SK-N-SH treated with all-trans-retinoic acid at 6 μM for 48 hours (cell line): Measurements from ENCODE around the gene MDC1.

Experiments used
- ATAC-seq: fragments of 200-7000 bp; cut with Tn5 transposase; 3 replicates; pipeline ENCODE4 v1.9.1; 2020; ENCODE audit warnings: mild to moderate bottlenecking, moderate library complexity
- ARNTL ChIP-seq: fragments of 450-650 bp; formaldehyde crosslinking; IDR thresholded peaks from 2 replicates; pipeline ENCODE4 v1.5.0; 2020; ENCODE audit warnings: low read depth, mild to moderate bottlenecking, moderate library complexity, borderline replicate concordance
- BACH2 ChIP-seq: fragments of 250-450 bp; sonication (Bioruptor Pico); IDR thresholded peaks from 2 replicates; pipeline ENCODE4 v1.9.0; 2021; ENCODE audit warnings: mild to moderate bottlenecking, borderline replicate concordance
- CREB5 ChIP-seq: fragments of 250-450 bp; sonication (Bioruptor Pico); IDR thresholded peaks from 2 replicates; pipeline ENCODE4 v1.5.1; 2020; ENCODE audit warnings: low read depth, mild to moderate bottlenecking, moderate library complexity
- CSRNP3 ChIP-seq: fragments of 250-450 bp; sonication (Bioruptor Pico); IDR thresholded peaks from 2 replicates; pipeline ENCODE4 v1.5.1; 2021; ENCODE audit warnings: mild to moderate bottlenecking, moderate library complexity
- GLIS3 ChIP-seq: fragments of 250-450 bp; sonication (Bioruptor Pico); IDR thresholded peaks from 2 replicates; pipeline ENCODE4 v1.5.0; 2020; ENCODE audit warnings: mild to moderate bottlenecking, moderate library complexity
- ISL1 ChIP-seq: fragments of 250-450 bp; sonication (Bioruptor Pico); IDR thresholded peaks from 2 replicates; pipeline ENCODE4 v2.1.2; 2022; ENCODE audit warnings: mild to moderate bottlenecking, moderate library complexity
- PATZ1 ChIP-seq: fragments of 250-450 bp; sonication (Bioruptor Pico); IDR thresholded peaks from 2 replicates; pipeline ENCODE4 v1.8.0; 2020; ENCODE audit warnings: mild to moderate bottlenecking, moderate library complexity, borderline replicate concordance
- POU6F1 ChIP-seq: fragments of 250-450 bp; sonication (Bioruptor Pico); IDR thresholded peaks from 2 replicates; pipeline ENCODE4 v1.8.0; 2021; ENCODE audit warnings: low read depth, mild to moderate bottlenecking, moderate library complexity, borderline replicate concordance
- PPARA ChIP-seq: fragments of 250-450 bp; sonication (Bioruptor Pico); IDR thresholded peaks from 2 replicates; pipeline ENCODE4 v1.5.0; 2020; ENCODE audit warnings: mild to moderate bottlenecking, borderline replicate concordance
- RARB ChIP-seq: fragments of 250-450 bp; sonication (Bioruptor Pico); IDR thresholded peaks from 2 replicates; pipeline ENCODE4 v1.8.0; 2021; ENCODE audit warnings: mild to moderate bottlenecking, moderate library complexity
- SNAI2 ChIP-seq: fragments of 250-450 bp; sonication (Bioruptor Pico); IDR thresholded peaks from 2 replicates; pipeline ENCODE4 v1.5.0; 2020; ENCODE audit warnings: mild to moderate bottlenecking, moderate library complexity
- TCF4 ChIP-seq: fragments of 250-450 bp; sonication (Bioruptor Pico); IDR thresholded peaks from 2 replicates; pipeline ENCODE4 v1.8.0; 2021; ENCODE audit warnings: mild to moderate bottlenecking, moderate library complexity, borderline replicate concordance
- TOX ChIP-seq: fragments of 250-450 bp; sonication (Bioruptor Pico); IDR thresholded peaks from 2 replicates; pipeline ENCODE4 v1.8.0; 2021; ENCODE audit warnings: mild to moderate bottlenecking, moderate library complexity, borderline replicate concordance
- TSHZ2 ChIP-seq: fragments of 250-450 bp; sonication (Bioruptor Pico); IDR thresholded peaks from 2 replicates; pipeline ENCODE4 v1.5.0; 2020; ENCODE audit warnings: mild to moderate bottlenecking, moderate library complexity
- ZC3H10 ChIP-seq: fragments of 250-450 bp; sonication (Bioruptor Pico); IDR thresholded peaks from 2 replicates; pipeline ENCODE4 v1.5.1; 2021; ENCODE audit warnings: mild to moderate bottlenecking, moderate library complexity
- ZFP3 ChIP-seq: fragments of 250-450 bp; sonication (Bioruptor Pico); IDR thresholded peaks from 2 replicates; pipeline ENCODE4 v1.5.0; 2020; ENCODE audit warnings: mild to moderate bottlenecking, moderate library complexity
- ZNF565 ChIP-seq: fragments of 450-650 bp; formaldehyde crosslinking; conservative IDR thresholded peaks from 2 replicates; pipeline ENCODE4 v1.5.0; 2020; ENCODE audit warnings: low read depth, mild to moderate bottlenecking, moderate library complexity
- ZNF70 ChIP-seq: fragments of 450-650 bp; formaldehyde crosslinking; IDR thresholded peaks from 2 replicates; pipeline ENCODE4 v1.5.0; 2020; ENCODE audit warnings: mild to moderate bottlenecking, moderate library complexity
- ZNF8 ChIP-seq: fragments of 450-650 bp; formaldehyde crosslinking; IDR thresholded peaks from 2 replicates; pipeline ENCODE4 v1.5.0; 2020; ENCODE audit warnings: mild to moderate bottlenecking, moderate library complexity

Gene MDC1

GRCh38 chr6:30727920-30728553 is 11.0 kb upstream of the MDC1 start:
- ATAC-seq, result peak; percentile 46
- TF ChIP-seq ZFP3 (no peak), CSRNP3 (CRISPR knock-in tag) (no peak), TSHZ2 (CRISPR knock-in tag) (no peak), ZNF70 (CRISPR knock-in tag) (no peak), GLIS3 (CRISPR knock-in tag) (no peak), ZC3H10 (CRISPR knock-in tag) (no peak), TCF4 (CRISPR knock-in tag) (no peak), SNAI2 (CRISPR knock-in tag) (no peak), PATZ1 (no peak), ZNF565 (CRISPR knock-in tag) (no peak), BACH2 (CRISPR knock-in tag) (no peak), ARNTL (CRISPR knock-in tag) (no peak), PPARA (CRISPR knock-in tag) (no peak), POU6F1 (CRISPR knock-in tag) (no peak), TOX (CRISPR knock-in tag) (no peak), ZNF8 (CRISPR knock-in tag) (no peak), RARB (CRISPR knock-in tag) (no peak), ISL1 (CRISPR knock-in tag) (no peak)

GRCh38 chr6:30726506-30727413 is 9.7 kb upstream of the MDC1 start:
- ATAC-seq, result peak; percentile 4
- TF ChIP-seq SNAI2 (CRISPR knock-in tag), result no peak
- TF ChIP-seq ISL1 (CRISPR knock-in tag), result no peak; the same call in 1 of the 2 replicates
- no peak for TF ChIP-seq RARB (CRISPR knock-in tag)
- no peak for TF ChIP-seq GLIS3 (CRISPR knock-in tag)
- no peak for TF ChIP-seq PPARA (CRISPR knock-in tag)
- TF ChIP-seq CREB5 (CRISPR knock-in tag), result peak; percentile 40; the same call in 1 of the 2 replicates
- 0 out of 2 replicates have a peak, but pooled peaks have one; percentile 56 for TF ChIP-seq CSRNP3 (CRISPR knock-in tag)
- peak; percentile 8; the same call in 1 of the 2 replicates for TF ChIP-seq ZC3H10 (CRISPR knock-in tag)
- TF ChIP-seq, all 23 proteins: peak for 3
